RWPE2 (cell line): ENCODE results near the gene SYT2.
A peak's percentile ranks its signal among the peaks of the same experiment; 100 is the strongest.
"Not testable (repeated sequence)": the region's sequence is repeated elsewhere in the genome, so short reads cannot be mapped to it uniquely, and the experiment has no call there.

Source experiments
- ATAC-seq: fragments of 200-7000 bp; cut with Tn5 transposase; 3 replicates; pipeline ENCODE4 v1.9.1; 2021; ENCODE audit warnings: low read depth
- DNase-seq: peaks from one replicate; pipeline ENCODE4 v3.0.0-alpha.2; 2020; ENCODE audit warnings: low spot score
- H3K27ac ChIP-seq: fragments of 450-650 bp; 2 replicates; pipeline ENCODE4 v1.5.1; 2017; ENCODE audit warnings: mild to moderate bottlenecking; ENCODE audit not compliant: poor library complexity, severe bottlenecking
- H3K27me3 ChIP-seq: fragments of 250-450 bp; sonication (Bioruptor Pico); 2 replicates; pipeline ENCODE4 v1.5.1; 2021; ENCODE audit warnings: mild to moderate bottlenecking, moderate library complexity; ENCODE audit not compliant: insufficient read depth, poor library complexity, severe bottlenecking
- H3K36me3 ChIP-seq: fragments of 250-450 bp; sonication (Bioruptor Pico); 2 replicates; pipeline ENCODE4 v1.5.1; 2020; ENCODE audit warnings: low read depth, mild to moderate bottlenecking, moderate library complexity
- H3K4me1 ChIP-seq: fragments of 250-450 bp; sonication (Bioruptor Pico); 2 replicates; pipeline ENCODE4 v1.5.1; 2021; ENCODE audit warnings: mild to moderate bottlenecking, moderate library complexity; ENCODE audit not compliant: insufficient read depth, poor library complexity, severe bottlenecking
- H3K4me3 ChIP-seq: fragments of 250-450 bp; sonication (Bioruptor Pico); 2 replicates; pipeline ENCODE4 v1.5.1; 2021; ENCODE audit warnings: mild to moderate bottlenecking, moderate library complexity; ENCODE audit not compliant: severe bottlenecking
- H3K9me3 ChIP-seq: fragments of 250-450 bp; sonication (Bioruptor Pico); 2 replicates; pipeline ENCODE4 v1.5.1; 2021; ENCODE audit warnings: mild to moderate bottlenecking, moderate library complexity; ENCODE audit not compliant: severe bottlenecking
- TF ChIP-seq, protein P1 (sequence below): fragments of 450-650 bp; IDR thresholded peaks from one replicate; pipeline ENCODE4 v1.5.1; 2017; ENCODE audit warnings: mild to moderate bottlenecking, moderate library complexity; ENCODE audit not compliant: poor library complexity, severe bottlenecking

SYT2 gene

DNA sequence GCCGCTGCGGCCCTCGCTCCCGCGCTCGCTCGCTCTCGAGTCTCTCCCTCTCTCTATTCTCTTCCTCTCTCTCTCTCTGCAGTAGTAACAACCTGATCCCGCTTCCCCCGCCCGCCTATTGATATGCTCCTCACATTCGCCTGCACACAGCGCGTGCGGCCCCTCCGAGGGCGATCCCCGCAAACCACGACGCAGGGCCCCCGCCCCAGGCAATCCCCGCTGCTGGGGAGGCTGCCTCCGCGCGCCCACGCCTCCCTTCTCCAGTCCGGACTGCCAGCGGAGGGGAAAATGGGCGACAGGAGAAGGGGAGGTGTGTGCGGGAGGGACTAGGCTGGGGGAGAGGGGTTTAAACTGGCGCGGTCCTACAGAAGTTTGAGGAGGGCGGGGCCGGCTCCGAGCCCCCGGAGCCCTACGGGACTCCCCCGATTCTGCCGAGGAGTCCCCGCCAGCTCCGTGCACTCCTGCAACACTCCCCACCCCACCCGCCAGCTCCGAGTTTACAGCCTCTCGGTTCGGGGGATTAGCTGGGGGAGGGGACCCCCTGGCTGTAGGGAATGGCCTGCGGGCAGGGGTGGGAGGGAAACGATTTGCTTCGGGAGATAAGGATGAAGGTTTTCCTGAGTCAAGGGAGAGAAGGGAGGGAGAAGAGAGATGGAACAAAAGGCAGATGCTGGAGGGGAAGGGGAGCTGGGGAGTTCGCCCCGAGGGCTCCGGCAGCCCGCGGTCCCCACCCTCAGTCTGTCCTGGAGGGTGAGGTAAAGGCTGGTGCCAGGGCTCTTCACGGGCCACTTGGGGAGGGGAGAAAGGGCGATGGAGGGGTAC is 66.6 kb downstream of the SYT2 start:
- TF ChIP-seq, protein P1, sequence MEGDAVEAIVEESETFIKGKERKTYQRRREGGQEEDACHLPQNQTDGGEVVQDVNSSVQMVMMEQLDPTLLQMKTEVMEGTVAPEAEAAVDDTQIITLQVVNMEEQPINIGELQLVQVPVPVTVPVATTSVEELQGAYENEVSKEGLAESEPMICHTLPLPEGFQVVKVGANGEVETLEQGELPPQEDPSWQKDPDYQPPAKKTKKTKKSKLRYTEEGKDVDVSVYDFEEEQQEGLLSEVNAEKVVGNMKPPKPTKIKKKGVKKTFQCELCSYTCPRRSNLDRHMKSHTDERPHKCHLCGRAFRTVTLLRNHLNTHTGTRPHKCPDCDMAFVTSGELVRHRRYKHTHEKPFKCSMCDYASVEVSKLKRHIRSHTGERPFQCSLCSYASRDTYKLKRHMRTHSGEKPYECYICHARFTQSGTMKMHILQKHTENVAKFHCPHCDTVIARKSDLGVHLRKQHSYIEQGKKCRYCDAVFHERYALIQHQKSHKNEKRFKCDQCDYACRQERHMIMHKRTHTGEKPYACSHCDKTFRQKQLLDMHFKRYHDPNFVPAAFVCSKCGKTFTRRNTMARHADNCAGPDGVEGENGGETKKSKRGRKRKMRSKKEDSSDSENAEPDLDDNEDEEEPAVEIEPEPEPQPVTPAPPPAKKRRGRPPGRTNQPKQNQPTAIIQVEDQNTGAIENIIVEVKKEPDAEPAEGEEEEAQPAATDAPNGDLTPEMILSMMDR = no peak
- Histone ChIP-seq H3K9me3 (no peaks in the 10 kb centered on the region), H3K4me3 (no peak overlapping the region), H3K27ac (no peak overlapping the region), H3K27me3 (peaks cover 40% of the 10 kb centered on the region), H3K4me1 (no peaks in the 10 kb centered on the region), H3K36me3 (no peaks in the 10 kb centered on the region)
- DNase-seq = no peak
- ATAC-seq = peak; percentile 58

DNA sequence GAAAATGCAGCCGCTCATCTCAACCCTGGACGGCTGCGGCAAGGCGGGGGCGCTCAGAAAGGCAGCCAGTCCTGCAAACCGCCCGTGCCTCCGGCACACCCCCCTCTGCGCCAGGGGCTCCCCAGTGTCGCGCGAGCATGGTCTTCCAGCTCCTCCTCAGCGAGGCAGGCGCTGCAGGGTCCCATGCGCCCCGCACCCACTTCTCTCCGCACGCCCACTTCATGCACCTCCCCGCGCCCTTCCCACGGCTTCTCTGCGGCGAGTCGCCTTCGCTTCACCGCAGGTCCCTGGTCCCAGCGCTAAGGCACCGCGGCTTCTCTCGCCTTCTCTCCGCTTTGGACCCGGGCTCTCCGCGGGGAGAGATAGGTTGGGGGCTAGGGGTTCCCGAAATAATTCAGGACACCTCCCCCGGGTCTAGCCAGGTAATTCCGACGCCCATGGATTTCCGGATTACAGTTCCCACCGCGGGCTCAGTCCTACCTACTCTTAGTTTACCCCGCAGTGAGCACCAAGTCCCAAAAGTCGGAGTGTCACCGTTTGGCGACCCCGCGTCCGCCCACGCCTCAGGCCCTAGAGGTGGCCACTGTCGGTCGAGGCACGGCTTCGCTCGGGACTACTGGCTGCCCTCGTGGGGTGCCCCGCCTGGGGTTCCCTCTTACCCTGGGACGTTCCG is 67.5 kb downstream of the SYT2 start:
- Histone ChIP-seq H3K4me3 (no peak overlapping the region), H3K27ac (no peak overlapping the region), H3K27me3 (peaks cover 40% of the 10 kb centered on the region), H3K9me3 (no peaks in the 10 kb centered on the region), H3K36me3 (no peaks in the 10 kb centered on the region), H3K4me1 (no peaks in the 10 kb centered on the region)
- ATAC-seq (peak; percentile 27; the same call in 2 of the 3 replicates), DNase-seq (no peak)
- TF ChIP-seq, protein P1 = no peak

DNA sequence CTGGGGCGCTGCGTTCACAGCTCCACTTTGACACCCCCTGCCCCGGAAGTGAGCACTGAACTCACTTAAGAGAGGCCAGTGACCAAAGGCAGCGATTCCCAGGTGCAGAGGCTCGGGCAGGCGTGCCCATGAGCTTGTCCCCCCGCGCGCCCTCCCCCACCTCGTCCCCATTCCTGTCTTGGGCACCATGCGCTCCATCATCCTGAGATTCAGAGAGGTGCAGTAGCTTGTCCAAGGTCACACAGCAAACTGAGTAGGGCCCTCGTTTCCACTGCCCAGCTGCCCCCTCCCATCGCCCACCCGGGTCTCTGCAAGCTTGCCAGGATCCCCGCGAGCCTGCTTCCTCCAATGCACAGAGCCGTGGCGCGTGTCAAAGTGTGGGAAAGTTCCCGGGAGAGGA is 68.0 kb downstream of the SYT2 start:
- TF ChIP-seq, protein P1 = no peak
- no peaks in the 10 kb centered on the region for H3K36me3 ChIP-seq
- no peaks in the 10 kb centered on the region for H3K4me1 ChIP-seq
- H3K27me3 ChIP-seq = peaks cover 40% of the 10 kb centered on the region
- DNase-seq = no peak
- no peak overlapping the region for H3K27ac ChIP-seq
- H3K9me3 ChIP-seq = no peaks in the 10 kb centered on the region
- no peak for ATAC-seq
- H3K4me3 ChIP-seq = no peak overlapping the region

DNA sequence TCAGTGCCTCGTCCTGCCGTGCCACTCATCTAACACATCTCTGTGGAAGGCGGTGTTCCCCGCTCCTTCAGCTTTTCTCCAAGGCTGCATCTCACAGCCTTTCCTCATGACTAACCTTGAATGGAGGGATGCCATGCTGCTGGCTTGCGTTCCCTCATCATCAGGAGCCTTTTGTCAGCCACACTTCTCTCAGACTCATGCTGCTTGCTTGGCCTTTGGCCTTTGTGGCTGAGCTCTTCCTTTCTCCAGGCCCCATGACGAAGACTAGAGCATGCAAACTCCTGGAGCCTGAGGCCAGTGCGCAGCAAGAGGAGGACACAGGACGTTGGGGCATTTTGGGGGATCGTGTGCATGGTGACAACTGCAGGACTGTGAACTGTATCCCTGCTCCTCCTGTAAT is 70.8 kb downstream of the SYT2 start:
- no peak overlapping the region for H3K4me3 ChIP-seq
- H3K27me3 ChIP-seq = peaks cover 30% of the 10 kb centered on the region
- ATAC-seq (no peak), DNase-seq (no peak)
- no peaks in the 10 kb centered on the region for H3K36me3 ChIP-seq
- H3K9me3 ChIP-seq = no peaks in the 10 kb centered on the region
- H3K27ac ChIP-seq = no peak overlapping the region
- no peaks in the 10 kb centered on the region for H3K4me1 ChIP-seq
- TF ChIP-seq, protein P1 = no peak

DNA sequence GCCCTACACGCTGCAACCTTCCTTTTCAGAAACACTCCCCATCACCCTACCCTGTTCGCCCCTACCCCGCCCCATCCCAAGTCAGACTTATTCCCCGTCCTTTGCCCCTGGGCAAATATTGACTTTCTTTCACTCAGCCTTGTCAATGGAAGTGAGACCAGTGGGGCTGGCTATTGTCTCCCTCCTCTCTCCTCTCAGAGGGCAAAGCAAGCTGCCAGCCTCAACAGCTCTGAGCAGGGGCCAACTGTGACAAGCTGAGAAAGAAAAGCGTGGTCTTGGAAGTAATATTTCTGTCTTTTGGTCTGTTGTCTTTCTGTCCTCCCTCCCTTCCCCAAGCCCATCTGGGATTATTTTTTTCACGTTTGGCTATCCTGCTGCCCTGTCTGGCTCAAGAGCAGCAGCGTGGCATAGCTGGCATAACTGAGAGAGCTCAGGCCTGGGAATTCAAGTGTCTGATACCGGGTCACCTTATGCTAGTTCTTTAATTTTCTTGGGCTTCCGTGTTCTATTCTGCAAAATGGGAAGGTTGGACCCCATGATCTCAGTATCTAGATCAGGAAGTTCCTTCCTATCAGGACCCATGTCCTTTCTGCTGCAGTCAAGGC is 71.5 kb downstream of the SYT2 start:
- not testable (repeated sequence) for H3K9me3 ChIP-seq, H3K36me3 ChIP-seq, DNase-seq, H3K4me3 ChIP-seq, ATAC-seq, H3K27ac ChIP-seq, H3K4me1 ChIP-seq
- peaks cover 23% of the 10 kb centered on the region for H3K27me3 ChIP-seq
